Activated CD8-positive, alpha-beta memory T cell treated with anti-CD3 and anti-CD28 coated beads for 1 hour (primary cell): ENCODE data around the gene ZFPM1.

Experiments used
- DNase-seq, 2 donors: peaks; one replicate each; pipeline ENCODE4 v3.0.0-alpha.2; 2020; ENCODE audit warnings: low read depth in 1 of 2; ENCODE audit errors: extremely low read depth in 1 of 2

Gene ZFPM1

DNA sequence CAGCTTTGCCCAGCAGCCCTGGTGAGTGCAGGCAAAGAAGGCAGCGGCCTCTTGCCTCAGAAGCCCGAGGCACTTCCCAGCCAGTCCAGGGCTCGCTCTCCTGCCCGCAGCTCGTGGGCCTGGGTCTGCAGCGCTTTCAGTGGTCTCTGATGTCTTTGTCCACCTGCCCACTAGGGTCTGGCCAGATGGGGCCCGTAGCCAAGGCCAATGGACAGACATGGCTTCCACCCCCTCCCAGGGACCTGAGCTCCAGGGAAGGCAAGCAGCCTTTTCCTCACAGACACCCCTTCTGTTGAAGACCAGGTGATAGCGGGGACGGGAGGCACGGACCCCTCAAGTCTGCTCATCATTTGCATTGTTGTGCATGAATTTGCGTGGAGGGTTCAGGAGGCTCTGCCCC, 83.4 kb downstream of the ZFPM1 start:
- no peak for DNase-seq

DNA sequence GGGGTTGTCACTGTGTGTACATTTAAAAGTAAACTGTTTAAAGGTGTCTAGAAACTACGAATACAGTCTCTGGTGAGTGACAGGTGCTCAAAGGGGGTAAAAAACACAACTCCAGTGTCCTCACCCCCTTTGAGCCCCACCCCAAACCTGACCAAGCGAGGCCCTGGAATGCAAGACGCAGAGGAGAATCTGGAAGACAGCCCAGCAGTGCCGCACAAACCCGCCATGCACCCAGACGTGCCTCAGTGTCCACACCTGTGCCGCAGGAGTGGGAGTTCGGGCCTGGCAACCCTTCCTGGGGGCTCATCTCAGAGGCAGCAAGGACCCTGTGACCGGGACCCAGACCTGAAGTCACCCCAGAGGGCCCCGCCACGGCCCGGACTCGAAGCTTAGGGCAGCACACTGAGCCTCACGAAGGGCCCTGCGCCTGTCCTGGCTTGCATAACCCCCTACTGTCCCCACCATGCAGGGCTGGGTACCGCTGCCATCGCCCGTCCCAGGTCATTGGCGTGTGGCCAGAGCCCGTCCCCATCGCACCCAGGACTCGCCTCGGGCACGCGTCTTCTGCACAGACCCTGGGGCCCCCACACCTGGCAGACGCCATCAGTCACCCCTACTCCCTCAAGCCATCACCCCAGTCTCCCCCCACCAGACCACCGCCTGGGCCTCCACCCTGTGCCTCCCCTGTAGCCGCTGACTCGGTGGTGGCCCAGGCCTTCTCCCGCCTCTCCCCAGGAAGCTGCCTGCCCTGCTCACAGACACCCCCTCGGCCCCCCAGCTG, 84.1 kb downstream of the ZFPM1 start:
- DNase-seq: no peak

DNA sequence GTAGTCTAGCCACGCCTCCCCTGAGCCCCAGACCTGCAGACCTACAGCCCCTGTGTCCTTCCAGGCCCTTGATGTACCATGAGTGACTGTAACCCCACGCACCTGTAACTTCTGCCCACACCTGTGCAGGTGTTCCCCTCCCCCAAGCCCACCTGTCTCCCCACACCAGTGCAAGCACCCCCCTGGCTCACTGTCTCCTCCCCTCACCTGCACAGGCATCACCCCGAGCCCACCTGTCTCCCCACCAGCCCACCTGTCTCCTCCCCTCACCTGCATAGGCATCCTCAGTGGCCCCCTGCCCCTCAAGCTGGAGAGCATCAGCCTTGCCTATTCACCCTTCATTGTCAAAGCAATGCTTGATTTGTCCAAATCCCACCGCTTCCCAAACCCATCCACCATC, 84.8 kb downstream of the ZFPM1 start:
- DNase-seq: no peak

DNA sequence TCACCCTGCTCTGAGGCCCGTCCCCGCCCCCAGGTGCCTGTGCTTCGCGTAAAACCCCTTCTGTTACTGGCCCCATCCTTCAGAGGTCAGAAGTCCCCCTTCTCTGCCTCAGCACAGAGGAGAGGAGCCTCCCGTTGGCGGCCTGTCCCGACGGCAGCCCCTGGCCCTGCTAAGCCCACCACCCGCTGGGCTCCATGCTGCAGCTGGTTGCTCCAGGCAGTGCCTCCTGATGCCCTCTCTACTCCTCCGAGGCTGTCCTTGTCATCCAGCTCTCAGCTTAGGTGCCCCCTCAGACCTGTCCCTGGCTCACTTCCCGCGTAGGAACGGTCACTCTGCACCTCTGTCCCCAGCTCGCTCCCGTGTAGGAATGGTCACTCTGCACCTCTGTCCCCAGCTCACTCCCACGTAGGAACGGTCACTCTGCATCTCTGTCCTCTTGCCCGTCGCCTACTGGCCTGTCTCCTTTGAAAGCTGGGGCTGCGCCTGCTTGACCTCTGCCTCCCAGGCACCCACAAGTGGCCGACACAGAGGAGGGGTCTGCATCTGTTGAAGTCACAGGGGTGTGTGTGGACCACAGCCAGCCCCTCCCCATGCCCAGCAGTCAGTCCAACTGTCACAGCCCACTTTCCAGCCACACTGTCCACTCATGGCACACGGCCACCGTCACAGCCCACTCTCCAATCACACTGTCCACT, 85.4 kb downstream of the ZFPM1 start:
- no peak for DNase-seq

DNA sequence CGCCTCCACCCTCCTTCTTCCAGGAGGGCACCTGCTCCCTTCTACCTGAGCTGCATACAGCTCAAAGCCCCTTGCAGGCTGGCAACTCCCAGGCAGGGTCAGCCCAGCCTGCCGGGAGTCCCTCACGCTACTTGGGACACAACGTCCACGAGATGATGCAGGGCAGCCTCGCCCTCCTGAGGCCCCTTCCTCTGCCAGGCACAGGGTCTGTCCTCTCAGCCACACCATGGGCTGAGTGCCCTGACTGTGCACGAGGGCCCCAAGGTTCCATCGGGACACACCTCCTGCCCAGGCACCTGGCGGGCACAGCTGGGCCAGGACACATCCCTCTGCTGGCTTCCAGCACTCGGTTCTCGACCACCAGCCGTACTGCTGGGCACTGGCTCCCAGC, 86.2 kb downstream of the ZFPM1 start:
- no peak for DNase-seq

DNA sequence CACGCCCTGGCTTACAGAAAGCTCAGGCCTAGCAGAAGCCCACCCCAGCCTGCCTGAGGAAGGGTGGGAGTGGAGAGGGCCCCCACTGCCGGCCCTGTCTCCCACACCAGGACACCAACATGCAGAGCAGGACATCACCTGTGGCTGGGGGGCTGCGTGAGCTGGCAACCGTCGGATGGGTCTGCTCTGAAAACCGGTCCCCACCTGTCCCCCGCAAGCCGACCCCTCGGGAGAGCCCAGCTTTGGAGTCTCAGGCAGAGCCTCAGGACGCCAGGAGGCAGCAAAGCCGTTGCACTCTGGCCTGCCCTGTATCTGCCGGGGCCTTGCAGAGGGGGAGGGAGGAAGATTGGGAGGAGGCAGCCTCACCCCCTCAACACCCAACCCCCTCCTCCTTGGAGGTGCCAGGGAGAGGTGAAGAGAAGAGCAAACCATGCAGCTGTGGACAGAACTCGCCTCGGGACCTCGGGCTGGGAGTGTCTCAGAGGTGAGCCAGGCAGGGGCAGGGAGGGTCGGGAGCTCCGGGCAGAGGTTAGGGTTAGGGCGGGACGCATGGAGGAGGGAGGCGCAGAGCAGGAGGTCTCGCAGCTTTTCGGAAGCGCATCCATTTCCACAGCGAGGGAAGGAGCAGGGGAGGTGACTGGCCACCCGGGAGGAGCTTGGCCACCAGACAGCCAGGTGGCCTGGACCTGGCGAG, 86.7 kb downstream of the ZFPM1 start:
- DNase-seq: no peak

DNA sequence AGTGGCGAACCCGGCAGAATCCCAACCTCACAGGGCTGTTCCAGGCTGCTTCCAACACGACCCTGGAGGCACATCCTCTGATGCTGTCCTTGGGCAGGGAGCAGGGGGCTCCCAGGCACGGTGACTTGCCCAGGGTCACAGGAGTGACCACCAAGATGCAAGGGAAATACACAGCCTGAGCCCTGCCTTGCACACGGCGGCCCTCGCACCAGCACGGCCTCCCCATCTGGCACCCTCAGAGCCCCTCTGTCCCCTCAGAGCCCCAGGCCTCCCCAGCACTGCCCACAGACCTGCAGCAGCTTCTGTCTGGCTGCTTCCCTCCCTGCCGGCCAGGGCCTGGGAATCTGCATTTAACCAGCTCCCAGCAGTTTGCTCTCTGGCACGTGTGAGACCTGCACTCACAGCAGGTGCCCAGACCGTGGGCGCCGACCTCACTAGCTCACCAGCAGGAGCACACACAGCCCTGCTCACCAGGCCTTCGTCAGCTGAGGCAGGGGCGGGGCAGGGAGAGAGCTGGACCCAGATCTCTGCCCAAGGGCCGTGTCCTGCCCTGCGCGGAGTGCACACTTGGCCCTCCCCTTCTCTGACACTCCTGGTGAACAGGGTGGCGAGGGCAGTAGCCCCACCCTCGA, 87.4 kb downstream of the ZFPM1 start:
- no peak for DNase-seq

DNA sequence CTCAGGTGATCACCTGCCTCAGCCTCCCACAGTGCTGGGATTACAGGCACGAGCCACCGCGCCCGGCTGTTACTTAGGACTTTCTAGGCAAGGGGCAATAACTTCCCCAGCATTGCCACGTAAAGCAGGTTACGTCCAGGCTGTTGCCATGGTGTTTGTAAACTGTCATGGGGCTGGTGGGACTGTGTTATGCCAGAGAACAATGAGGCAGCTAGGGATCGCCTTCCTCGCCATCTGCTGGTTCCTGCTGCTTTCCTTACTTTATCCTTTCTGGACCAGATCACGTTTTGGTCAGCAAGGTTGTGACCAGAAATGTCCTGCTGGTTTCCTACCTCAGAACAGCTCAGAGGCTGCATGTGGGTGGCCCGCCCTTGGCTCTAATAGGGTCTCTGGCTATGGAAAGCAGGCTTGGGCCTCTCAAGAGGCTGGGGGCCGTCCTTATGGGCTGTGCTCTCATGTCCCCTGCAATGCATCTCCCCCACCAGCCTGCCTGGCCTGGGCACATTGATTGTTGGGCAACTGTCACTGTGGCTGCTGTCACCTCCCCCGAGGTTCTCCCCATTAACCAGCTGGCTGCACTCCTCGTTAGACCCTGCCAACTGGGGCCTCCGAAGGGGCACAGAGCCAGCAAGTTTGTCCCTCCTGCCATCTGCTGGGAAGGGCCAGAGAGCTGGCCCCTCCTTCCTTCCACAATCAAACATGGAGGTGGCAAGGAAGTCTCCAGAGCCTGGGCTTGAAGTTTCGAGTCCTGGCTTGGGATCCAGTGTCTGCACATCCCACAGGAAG, 88.9 kb downstream of the ZFPM1 start:
- DNase-seq: no peak

DNA sequence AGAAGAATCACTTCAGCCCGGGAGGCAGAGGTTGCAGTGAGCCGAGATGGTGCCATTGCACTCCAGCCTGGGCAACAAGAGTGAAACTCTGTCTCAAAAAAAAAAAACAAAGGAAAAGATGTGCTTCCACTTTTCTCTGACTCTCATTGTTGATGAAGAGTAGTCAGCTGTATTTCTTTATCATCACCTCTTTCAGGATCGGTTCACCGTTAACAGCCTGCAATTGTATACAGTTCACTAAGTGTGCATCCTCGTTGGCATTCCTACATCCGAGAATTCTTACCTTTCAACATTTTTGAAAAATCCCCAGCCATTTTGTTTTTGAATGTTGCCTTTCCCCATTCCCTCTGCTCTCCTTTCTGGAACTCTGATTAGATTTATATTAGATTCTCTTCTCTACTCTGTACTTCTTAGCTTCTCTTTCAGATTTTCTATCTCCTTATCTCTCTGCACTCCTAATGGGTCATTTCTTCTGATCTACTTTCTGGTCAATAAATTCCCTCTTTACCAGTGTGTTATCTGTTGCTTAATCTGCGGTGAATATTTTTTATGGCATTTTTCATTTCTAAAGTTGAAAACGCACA, 90.2 kb downstream of the ZFPM1 start:
- no peak for DNase-seq

DNA sequence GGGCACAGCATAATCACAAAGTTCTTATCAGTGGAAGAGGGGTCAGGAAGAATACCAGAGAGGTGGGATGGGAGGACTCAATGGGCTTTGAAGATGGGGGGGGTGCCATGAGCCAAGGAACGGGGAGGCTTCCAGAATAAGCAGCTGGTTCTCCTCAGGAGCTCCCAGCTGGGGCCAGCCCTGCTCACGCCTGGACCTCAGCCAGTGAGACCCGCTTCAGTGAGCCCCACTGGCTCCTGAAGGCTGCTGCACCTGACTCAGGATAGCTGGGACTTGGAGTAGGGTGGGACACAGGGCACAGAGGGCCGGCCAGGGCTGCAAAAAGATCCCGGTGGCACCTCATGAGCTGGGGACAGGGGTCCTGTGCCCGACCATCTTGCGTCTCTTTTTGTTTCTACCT, 92.7 kb downstream of the ZFPM1 start:
- no peak for DNase-seq

DNA sequence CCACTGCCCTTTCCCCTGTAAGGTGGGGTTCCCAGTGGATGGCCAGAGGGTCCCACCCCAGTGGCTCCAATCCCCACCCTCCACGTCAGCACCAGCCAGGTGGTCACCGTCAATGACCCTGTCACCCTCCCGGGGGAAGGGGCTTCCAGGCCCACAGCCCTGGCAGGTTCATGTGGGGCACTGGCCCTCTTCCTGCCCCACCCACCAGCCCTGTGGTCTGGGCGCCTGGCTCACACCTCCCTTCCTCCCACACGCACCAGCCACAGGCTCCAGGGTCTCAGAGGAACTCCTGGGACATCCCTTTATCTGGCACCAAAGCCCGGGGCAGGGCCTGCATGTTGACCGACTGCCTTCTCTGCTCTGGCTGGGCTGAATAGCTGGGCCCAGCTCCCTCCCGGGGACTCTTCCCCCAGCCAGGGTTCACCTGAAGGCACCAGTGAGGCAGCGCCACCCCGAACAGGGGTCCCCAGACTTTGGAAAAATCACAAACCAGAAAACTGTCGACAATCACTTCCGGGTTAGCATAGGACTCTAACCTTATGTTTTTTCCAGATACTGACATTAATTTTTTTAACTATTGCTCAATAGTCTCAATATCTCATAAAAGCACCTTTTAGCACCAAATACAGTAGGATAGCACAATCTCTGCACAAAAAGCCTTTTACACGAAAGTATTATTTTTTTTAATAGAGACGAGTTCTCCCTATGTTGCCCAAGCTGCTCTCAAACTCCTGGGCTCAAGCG, 95.2 kb downstream of the ZFPM1 start:
- DNase-seq: no peak

DNA sequence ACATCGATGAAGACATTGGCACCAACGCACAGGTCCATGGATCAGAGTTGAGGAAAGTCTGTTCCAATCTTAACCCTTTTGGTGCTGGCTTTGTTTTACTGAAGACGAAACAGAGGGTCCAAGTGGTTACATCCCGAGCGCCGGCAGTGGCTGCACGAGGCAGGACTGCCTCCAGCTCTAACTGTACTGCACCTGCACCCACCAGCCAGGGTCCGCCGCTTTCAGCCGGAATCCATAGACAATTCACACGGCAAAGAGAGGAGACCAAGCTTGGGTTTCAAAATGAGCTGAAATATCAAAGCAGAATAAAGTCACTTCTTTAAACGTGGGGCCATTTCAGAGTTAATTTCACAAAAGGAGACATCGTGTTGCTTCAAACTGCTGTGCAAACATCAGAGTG, 95.9 kb downstream of the ZFPM1 start:
- DNase-seq: no peak

DNA sequence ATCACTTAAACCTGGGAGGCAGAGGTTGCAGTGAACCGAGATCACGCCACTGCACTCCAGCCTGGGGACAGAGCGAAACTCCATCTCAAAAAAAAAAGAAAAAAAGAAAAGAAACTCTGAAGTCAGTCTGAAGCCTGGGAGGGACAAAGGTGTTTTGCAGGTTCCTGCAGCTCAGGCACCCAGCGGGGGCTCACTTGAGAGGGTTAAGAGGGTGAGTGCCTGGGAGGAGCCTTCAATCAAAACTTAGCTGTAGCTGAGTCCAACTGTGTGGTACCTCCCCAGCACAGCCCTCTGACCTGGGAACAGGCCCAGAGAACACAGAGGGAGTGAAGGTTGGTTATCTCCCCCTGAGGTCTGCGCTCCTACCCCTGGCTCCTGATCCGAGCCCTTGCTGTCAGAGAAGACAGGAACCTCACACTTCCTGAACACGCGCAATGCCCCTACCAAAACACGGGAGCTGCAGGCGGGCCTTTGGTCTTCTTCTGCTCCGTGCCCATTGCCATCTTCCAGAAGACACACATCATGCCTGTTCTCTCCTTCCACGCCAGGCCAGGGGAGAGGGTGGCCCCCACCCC, 96.7 kb downstream of the ZFPM1 start:
- no peak for DNase-seq

DNA sequence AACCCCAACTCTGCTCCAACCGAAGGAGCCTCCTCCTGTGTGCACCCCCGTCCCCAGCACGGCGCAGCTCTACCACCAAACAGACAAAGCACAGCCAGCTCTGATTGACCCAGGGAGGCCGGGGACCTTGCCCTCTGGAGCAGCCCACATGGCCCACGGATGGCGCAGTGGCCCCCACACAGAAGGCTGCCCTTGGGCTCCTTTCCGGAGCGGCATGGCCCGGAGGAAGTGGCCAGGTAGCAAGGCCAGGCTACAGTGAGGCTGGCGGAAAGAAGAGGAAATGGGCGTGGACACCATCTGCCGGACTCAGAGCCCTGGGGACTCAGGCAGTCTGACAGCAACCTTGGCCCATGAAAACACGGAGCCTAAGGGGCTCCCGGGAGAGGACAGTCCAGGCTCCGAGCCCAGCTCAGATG, 97.2 kb downstream of the ZFPM1 start:
- DNase-seq: no peak

DNA sequence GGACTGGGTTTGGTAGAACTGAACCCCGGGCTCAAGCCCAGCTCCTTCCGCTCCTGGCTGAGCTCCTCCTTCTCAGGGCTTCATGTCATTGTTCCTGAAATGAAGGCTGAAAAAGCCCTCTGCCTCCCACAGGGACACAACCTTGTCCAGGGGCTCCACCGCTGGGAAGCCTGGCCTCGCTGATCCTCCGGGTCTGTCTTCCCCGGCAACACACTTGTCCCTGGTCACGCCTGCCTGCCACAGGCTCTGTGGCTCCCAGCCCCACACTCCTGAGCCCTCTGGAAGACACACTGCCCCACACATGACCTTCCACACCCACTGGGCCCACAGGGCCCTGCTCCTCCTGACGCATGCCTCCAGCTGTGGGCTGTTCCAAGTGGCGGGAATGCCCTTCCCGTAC, 99.1 kb downstream of the ZFPM1 start:
- no peak for DNase-seq

DNA sequence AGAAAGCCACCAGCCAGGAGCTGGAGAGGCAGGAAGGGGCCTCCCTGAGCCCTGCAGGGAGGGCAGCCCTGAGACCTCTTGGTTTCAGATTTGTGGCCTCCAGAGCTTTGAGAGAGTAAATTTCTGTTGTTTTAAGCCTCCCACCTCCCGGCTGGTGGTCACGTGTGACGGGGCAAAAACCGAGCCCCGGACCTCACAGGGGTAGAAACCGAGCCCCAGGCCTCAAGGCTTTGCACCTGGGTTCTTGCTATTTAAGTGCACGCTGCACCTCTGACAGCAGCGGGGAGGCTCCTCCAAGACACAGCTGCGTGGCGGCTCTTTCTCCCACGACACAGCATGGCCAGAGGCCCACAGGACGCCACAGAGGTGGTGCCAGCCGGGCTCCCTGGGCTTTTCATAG, 99.7 kb downstream of the ZFPM1 start:
- no peak for DNase-seq

DNA sequence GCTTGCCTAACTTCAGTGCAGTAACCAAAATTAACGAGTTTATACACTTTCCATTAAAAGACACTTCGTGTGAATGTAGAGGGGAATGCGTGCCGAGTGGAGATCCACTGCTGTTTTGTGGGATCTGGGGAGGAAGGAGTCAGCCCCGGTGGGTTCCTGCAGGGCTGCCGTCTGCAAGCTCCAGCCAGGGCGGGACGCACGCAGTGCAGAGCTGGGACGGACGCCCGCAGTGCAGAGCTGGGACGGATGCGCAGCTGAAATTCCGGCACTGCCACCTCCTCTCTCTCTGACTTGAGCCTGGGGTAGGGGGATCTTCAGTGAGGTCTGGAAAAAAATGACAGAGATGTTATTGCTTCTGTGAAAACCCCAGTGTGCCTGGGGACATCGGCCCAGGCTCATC, 100.7 kb downstream of the ZFPM1 start:
- no peak for DNase-seq

DNA sequence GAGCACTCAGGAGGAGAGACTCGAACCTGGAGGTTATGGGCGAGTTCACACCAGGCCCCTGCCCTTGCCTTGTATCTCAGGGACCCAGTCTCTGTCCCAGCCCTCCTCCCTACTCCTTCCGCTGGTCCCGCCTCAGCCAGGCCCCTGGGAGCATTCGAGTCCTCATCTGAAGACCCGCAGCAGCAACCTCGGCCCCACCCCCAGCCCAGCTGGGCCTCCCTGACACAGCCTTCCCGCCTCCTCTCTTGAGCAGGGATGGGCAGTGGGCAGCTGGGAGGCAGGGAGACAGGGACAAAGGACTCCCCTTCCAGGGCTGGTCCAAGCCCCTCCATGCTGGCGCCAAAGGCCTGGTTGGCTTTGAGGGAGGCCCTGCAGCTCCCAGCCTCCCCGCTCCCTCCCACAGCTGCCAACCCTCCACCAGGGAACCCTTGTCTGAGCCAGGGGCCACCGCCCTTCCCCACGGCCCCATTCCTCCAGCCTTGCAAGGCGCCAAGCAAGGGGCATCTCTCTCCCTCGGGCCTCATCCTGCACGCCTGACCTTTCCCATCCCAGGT, 101.7 kb downstream of the ZFPM1 start:
- no peak for DNase-seq
